ENCODE data around the gene ZNF746. TPM values are rescaled to one million over a fixed set of nuclear protein-coding genes. Genes with fewer than 3 reads are reported as not detected.

The ZNF746 gene
- total and polyA plus RNA-seq, 2 donors (not counting 3 experiments of a cell fraction or from before 2014, with no cell fraction given) = 10.5 to 20.8 TPM

DNA sequence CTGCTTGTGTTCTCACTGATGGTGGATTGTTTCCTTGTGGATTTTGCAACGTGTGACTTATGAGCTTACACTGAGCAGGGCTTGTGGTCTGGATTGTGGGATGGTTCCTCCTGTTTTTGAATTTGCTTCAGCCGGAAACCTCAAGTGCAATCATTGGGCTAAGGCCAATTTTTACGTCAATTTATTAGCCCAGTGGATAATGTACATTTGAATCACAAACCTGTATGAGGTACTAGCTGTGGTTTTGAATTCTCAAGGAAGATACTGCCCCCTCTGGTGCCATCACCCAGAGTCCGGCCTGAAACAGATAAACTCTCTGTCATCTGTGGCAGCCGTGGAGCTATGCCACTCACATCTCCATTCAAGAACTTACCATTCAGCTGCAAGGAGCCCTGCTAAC, 29.4 kb downstream of the ZNF746 start:
- Histone ChIP-seq H3K4me2 (ENCODE audit: insufficient read depth, low read length) (no peak overlapping the region), H3K4me3 (replicated peaks in 1 of 3; ENCODE audit: insufficient read depth in 1 of 3, low read depth in 1 of 3, low read length in 3 of 3) (no peak overlapping the region), H3K79me2 (ENCODE audit: control insufficient read depth, insufficient read depth, low read length) (no peaks in the 10 kb centered on the region), H2AFZ (ENCODE audit: low read depth, low read length) (no peak overlapping the region), H3K9me1 (replicated peaks; ENCODE audit: control insufficient read depth, extremely low read depth, insufficient read depth, low read length) (no peaks in the 10 kb centered on the region), H3K27me3 (ENCODE audit: control insufficient read depth in 2 of 2, insufficient read depth in 2 of 2, low read length in 2 of 2) (peaks cover 0 to 4% of the 10 kb centered on the region in 2 experiments), H3K9me3 (replicated peaks; ENCODE audit: control insufficient read depth, insufficient read depth, low read length) (no peaks in the 10 kb centered on the region), H4K20me1 (replicated peaks; ENCODE audit: control insufficient read depth, extremely low read depth, insufficient read depth, low read length) (no peaks in the 10 kb centered on the region), H3K36me3 (ENCODE audit: control insufficient read depth in 2 of 2, extremely low read depth in 1 of 2, insufficient read depth in 2 of 2, low read length in 2 of 2) (no peaks in the 10 kb centered on the region), H3K4me1 (ENCODE audit: control insufficient read depth, extremely low read depth, insufficient read depth, low read length) (no peaks in the 10 kb centered on the region), H3K27ac (ENCODE audit: insufficient read depth, low read depth, low read length) (no peak overlapping the region), H3K9ac (replicated peaks; ENCODE audit: extremely low read depth, insufficient read depth, low read length) (no peak overlapping the region)
- intact Hi-C loops (cut with micrococcal nuclease) (no loop called here), dilution Hi-C loops (cut with MboI; ENCODE audit: extremely low pct_ligation_motif_present, low sequenced_read_pairs) (no loop called here)
- TF ChIP-seq GATA2 (IDR thresholded peaks at IDR 0.05; ENCODE audit: insufficient read depth, insufficient read length, low read depth, low read length) (no peak), POLR2A (IDR thresholded peaks at IDR 0.05; ENCODE audit: low read depth, low read length) (no peak), FOS (IDR thresholded peaks at IDR 0.05; ENCODE audit: borderline replicate concordance, insufficient read depth, low read length) (no peak), EZH2 (IDR thresholded peaks at IDR 0.05; ENCODE audit: borderline replicate concordance, low read depth, low read length, severe bottlenecking) (no peak), MYC (IDR thresholded peaks at IDR 0.05; ENCODE audit: low read depth, low read length) (no peak), JUN (IDR thresholded peaks at IDR 0.05; ENCODE audit: borderline replicate concordance, insufficient read depth, insufficient read length, low read depth) (no peak), POLR2AphosphoS5 (IDR thresholded peaks at IDR 0.05; ENCODE audit: insufficient read depth, low read depth, low read length) (no peak)
- TF ChIP-seq, protein P1, sequence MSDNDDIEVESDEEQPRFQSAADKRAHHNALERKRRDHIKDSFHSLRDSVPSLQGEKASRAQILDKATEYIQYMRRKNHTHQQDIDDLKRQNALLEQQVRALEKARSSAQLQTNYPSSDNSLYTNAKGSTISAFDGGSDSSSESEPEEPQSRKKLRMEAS (IDR thresholded peaks at IDR 0.05; ENCODE audit: insufficient read depth, insufficient read length) = no peak
- TF ChIP-seq, protein P2, sequence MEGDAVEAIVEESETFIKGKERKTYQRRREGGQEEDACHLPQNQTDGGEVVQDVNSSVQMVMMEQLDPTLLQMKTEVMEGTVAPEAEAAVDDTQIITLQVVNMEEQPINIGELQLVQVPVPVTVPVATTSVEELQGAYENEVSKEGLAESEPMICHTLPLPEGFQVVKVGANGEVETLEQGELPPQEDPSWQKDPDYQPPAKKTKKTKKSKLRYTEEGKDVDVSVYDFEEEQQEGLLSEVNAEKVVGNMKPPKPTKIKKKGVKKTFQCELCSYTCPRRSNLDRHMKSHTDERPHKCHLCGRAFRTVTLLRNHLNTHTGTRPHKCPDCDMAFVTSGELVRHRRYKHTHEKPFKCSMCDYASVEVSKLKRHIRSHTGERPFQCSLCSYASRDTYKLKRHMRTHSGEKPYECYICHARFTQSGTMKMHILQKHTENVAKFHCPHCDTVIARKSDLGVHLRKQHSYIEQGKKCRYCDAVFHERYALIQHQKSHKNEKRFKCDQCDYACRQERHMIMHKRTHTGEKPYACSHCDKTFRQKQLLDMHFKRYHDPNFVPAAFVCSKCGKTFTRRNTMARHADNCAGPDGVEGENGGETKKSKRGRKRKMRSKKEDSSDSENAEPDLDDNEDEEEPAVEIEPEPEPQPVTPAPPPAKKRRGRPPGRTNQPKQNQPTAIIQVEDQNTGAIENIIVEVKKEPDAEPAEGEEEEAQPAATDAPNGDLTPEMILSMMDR (IDR thresholded peaks at IDR 0.05; ENCODE audit: extremely low read depth in 1 of 2, insufficient read depth in 1 of 2, low read depth in 1 of 2, low read length in 2 of 2) = no peak
- ChIA-PET CTCF (interaction anchor here (0.6 to 0.8 kb wide), 2 partner anchors 17 to 27 kb away, joined by 3 read pairs; no protein-coding TSS in a partner anchor), POLR2A (no interaction called here)
- no peak for FAIRE-seq
- no TSS peak for BruUV-seq (replicated peaks)
- DNase-seq (ENCODE audit: low read depth, low spot score) = no peak
